ENCODE results near the gene LTK.

Gene LTK

DNA sequence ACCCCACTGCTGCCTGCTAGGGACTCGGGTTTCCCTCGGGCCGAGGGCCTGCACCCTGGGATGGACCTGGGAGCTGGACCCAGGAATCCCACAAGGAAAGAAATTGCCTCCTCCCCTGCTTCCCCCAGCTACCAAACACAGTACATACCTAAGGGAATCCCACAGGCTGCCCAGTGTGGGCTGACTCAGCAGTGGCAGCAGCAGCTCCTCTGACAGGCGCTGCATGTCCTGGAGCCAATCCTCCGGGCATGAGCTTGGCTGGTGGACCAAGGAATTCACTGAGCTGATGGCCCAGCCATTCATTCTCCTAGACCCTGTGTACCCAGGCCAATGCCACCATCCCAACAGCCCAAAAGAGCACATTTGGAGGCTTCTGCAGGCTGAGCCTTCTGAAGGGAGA is 9.5 kb upstream of the LTK start:
- DNase-seq, result no peak

DNA sequence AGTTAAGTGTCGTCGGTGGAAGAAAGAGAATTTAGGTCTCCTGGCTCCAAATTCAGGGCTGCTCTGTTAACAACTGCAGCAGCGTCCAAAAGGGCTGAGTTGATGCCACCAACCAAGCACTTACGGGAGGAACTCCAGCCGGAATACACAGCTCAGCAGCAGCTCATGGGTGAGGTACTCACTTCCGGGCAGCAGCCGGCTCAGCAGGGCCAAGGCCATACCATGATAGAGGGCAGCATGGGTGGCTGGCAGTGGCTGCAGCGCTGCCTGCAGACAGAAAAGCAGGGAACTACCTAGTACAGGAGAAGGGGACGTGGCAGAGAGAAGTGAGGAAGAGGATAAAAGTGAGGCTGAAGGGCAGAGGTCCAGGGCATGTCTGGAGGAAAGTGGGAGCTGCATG is 8.0 kb upstream of the LTK start:
- no peak for DNase-seq

DNA sequence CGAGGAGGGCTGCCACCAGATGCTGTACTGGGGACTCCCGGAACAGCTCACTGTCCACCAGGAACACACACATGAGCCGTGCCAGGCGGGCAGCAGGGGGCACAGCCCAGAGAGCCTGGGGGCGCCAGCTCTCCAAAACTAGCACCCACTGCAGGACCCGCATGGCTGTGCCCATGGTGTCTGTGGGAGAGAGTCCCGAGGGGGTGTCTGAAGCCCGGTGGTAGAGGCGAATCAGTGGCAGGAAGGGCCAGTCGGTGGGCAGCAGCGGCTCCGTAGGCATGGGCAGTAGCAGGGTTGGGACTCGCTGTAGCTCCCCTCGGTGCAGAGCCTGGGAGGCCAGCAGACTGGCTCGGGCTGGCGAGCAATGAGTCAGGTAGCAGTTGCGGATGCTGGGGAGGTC is 7.0 kb upstream of the LTK start:
- DNase-seq, result no peak

DNA sequence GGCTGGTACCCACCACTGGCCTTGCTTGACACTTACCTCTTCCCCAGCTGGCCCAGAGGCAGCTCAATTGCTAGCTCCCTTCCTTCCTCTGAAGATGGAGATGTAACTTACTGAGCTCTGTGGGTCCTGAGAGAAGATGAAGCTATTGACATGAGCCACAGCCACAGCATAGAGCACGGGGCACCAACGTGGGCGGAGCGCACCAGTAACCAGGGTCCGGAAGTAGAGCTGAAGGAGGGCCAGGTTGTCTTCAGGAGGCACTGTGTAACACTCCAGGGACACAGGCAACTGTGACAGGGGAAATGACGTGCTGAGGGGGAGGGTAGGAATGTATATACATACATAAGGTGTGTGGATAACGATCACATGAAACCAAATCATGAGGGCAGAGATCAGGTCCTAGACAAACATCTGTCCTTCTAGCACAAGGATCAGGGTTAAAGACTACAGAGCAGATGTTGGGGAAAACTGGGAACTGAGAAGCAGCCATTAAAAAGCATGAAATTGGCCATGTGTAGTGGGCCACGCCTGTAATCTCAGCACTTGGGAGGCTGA is 4.3 kb upstream of the LTK start:
- no peak for DNase-seq

DNA sequence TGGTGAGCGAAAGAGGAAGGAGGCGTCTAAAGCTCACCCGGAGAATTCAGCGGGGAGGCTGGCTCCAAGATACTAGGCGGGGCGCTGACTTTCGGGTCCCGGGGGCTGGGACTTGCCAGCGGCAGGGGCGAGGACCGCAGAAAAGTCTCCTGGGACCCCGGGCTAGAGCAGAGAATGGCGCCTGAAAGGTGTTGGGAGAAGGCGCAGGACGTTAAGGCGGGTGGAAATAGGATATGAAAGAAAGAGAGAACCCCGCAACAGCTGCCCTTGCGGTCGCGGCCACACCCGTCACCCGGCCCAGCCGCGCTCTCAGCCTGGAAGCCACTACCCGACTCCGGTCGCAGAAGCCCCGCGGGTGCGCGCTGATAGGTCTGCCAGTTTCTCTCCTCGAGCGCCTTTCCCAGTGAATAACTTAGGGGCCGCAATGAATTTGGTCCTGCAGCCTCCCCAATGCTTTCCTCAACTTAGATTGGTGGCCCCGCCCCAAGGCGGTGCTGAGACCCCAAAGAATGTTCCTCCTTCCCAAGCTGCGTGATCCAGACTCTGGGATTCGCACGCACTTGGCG is 604 bp downstream of the LTK start:
- no peak for DNase-seq

DNA sequence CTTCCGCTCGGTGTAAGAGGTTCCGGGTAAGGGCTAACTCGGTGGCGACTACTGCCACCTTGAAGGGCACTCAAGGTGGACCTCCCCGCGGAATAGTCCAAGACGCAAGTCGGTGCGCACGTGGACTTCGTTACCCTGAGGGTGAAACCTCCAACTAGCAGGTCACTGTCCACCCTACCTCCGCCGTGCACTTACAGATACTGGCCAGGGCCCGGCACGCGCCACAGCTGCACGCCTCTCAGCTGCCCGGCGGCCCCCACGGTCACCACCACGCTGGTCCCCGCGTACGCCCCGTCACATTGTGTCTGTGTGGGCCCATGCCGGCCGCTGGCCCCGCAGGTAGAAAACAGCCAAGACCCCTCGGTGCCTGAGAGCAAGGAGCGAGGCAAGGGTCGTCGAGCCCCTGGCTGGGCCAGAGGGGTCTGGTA is 1.1 kb downstream of the LTK start:
- no peak for DNase-seq

DNA sequence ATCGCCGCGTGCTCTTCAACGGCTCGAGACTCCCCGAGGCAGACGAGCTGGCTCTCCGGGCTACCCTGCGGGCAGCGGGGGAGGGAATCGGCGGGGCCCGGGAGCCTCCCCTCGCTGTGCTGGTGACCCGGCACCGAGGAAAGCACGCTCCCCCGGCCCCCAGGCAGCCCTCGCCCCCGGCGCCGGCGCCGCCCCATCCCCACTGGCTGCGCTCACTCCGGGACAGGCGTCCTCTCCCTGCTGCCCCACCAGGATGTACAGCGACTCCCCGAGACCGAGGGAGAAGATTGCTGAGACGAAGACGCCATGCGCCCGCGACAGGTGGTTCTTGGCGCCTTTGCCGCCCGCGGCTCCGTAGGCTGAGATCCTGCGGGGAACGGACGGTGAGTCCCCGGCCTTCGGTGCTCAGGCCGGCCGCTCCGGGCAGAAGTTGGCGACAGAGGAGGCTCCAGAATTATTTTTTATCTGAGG is 1.7 kb downstream of the LTK start:
- DNase-seq, result peak; percentile 24

DNA sequence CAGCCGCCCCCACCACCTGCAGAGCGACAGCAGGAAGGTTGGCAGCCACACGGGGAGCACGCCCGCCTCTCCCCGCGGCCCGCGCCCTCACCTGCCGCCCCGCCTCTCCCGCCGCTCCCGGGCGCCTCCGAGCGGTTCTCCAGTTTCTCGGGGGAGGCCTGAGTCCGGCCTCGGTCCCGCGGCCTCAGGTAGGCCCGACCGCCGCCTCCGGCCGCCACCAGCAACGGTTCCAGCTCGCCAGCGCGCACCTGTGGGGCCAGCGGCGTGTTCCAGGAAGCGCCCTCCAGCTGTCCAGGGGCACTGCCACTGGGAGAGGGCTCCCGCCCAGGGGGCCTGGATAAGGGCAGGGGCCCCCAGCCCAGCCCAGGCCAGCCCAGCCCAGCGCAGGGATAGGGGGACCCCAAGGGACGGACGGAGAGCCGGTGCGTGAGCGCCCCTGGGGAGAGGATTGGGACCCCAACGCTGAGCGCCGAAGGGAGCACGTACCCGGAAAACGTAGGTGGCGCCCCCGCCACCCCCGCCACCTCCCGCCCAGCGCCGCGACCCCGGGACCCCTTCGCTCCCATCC is 2.2 kb downstream of the LTK start:
- no peak for DNase-seq

DNA sequence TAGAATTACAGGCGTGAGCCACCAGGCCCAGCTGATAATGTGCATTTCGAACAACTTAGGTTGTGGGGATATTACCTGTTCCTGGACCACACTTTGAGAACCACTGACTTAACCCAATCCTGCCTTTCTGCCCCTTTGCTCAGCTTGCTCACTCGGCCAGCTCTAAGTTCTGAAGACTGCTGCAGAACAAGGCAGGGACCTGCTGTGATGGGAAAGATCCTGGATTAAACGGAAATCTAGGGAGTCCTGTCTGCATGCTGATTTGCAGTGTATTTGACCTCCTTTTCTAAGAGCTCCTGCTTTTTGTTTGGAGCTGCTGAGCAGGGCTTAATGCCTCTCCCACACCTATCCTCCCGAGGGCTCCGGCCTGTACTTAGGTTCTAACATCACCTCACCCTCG is 2.9 kb downstream of the LTK start:
- DNase-seq, result no peak

DNA sequence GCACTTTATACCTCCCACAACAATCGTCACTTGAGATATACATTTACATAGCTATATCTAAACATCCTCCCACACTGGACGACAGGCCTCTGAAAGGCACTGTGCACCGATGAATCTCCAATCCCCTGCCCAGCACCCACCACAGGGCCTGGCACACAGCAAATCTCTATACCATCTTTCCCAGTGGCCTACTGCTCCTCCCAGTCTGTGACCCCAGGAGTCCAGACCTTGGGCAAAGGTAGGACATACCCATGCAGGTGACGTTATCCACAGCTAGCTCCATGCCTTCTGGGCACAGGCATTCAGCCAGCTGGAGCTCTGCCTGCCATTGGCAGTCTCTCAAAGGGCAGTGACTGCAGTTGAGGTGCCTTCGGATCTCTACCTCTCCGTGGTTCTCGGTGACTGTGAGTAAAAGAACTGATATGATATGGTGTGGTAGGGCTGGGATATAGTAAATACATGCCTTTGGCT is 5.8 kb downstream of the LTK start:
- no peak for DNase-seq

DNA sequence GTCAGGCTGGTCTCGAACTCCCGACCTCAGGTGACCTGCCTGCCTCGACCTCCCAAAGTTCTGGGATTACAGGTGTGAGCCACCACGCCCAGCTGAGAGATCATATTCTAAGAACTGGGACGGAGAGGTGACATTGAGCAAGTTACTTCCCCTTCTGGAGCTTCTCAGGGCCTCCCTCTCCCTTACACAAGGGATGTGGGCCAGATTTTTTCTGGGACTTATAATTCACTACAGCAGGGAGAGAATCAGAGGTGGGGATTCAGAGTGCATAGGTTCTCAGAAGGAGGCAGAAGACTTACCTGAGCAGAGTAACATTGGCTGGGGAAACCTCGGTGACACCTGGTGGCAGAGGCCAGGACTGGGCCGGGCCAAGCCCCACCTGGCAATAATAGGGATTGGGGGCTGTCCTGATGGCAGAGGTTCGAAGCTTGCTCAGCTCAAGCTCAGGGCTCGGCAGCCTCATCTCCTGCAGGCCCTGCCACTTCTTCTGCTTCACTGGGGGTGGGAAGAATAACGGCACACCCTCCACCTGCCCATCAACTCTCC is 6.8 kb downstream of the LTK start:
- DNase-seq, result no peak

DNA sequence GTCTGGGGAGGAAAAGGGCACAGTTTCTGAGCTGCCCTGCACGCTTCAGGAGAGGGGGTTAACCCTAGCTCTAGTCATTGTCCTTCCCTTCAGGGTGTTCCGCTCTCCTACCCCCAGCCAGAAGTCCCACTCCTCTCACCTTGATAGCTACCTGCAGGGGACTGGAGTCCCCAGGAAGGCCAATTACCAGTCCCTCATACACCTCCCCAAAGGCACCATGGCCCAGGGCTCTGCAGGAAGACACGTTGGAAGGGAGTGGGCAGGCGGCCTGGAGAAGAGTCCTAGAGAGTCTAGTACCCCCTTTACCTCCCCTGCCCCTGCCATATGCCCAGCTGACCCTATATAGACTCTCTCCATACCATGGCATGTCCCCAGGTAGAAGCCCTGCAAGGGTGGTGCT is 7.9 kb downstream of the LTK start:
- no peak for DNase-seq

DNA sequence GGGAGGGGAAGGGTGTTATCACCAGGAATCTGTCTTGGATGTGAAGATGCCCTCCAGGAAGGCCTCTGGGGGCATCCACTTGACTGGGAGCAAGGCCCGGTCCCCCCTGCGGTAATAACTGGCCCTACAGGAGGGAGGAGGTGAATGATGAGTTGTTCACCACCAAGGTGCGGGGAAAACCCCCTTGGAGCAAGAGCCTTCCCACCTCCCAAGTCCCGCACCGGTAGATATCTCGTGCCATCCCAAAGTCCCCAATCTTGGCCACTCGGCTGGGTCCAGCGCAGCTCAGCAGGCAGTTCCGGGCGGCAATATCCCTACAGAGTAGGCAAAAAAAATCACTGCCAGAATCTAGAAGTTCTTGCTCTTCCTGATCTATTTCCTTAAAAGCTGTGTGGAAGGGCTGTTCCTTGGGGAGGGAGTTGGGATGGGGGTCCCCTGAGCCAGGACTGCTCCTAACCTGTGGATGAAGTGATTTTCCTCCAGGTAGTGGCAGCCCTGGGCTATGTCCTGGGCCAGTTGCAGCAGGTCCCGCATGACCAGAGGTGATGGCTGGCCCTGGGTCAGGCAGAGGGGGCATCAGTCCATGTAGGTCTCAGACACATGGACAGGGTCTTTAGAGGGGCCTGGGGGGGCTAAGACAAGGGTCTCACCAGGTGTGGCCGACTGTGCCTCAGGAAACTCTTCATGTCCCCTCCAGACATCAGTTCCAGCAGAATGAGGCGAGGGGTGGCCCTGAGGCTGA is 8.7 kb downstream of the LTK start:
- DNase-seq, result no peak

DNA sequence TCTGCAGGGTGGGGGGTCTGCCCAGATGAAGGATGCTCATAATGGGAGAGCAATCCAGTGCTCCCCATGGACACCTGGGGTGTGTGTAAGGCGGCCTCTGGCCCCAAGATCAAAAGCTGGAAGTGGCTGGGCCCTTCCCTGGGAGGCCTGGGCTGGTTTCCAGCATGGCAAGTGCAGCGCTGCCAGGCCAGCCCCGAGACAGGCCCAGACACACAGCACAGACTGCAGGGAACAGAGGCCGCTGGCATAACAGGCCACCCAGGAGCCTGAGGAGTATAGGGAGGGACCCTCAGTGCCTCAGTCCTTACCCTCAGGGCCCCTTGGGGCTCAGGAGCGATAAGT is 10.0 kb downstream of the LTK start:
- no peak for DNase-seq

DNA sequence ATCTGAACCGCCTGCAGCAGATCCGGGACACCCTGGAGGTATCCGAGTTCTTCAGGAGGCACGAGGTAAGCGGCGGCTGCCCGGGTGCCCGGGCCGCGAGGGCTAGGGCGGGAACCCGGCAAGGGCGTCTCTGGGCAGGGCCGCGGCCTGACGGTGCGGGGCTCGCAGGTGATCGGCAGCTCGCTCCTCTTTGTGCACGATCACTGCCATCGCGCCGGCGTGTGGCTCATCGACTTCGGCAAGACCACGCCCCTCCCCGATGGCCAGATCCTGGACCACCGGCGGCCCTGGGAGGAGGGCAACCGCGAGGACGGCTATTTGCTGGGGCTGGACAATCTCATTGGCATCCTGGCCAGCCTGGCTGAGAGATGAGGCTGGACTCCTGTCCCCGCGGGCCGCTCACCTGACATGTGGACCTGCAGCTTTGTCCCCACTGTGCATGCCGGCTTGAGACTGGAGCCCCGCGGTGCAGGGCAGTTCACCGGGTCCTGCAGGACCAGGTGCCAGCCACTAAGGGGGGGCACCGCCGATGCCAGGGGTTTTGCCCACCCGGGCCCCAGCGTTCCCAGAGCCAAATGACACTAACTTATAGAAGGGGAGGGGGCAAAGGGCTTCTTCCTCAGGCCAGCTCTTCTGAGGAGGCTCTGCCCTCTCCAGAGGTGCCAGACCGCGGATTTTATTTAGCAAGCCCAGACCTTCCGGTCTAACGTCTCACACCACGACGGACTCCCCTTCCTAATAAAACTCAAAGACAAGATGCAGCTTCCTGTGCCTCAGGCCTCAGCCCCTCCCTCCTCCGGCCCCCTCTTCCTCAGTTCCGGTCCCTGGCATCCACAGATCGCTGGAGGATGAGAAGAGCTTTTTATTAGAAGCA is 10.6 kb downstream of the LTK start:
- no peak for DNase-seq

DNA sequence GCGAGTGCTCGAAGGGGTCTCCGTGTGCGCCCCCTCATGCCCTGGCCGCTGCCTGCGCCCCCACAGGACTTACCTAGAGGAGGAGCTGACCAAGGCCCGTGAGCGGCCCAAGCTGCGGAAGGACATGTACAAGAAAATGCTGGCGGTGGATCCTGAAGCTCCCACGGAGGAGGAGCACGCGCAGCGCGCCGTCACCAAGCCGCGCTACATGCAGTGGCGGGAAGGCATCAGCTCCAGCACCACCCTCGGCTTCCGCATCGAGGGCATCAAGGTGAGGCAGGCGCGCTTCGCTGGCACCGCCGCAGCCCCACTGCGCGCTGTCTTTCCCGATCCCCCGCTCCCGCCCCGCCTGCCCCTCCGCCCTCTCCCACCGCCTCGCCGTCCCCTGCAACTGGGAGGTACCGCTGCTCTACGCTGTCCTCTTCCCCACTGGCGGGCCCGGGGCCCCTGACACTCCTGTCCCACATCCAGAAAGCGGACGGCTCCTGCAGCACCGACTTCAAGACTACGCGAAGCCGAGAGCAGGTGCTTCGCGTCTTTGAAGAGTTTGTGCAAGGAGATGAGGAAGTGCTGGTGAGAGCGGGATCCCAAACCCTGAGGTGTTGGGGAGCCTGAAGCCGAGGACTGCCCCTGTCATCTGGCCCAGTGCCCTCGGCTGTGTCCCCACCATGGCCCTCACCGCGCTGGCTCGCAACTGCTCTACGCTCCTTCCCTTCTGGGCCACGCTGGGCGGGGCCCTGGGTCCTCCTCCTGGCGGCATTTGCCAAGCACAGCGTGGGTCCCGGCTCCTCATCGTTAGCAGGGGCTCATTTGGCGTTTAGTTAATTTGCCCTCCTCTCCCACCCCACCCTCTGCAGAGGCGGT is 11.5 kb downstream of the LTK start:
- DNase-seq, result peak; percentile 39

DNA sequence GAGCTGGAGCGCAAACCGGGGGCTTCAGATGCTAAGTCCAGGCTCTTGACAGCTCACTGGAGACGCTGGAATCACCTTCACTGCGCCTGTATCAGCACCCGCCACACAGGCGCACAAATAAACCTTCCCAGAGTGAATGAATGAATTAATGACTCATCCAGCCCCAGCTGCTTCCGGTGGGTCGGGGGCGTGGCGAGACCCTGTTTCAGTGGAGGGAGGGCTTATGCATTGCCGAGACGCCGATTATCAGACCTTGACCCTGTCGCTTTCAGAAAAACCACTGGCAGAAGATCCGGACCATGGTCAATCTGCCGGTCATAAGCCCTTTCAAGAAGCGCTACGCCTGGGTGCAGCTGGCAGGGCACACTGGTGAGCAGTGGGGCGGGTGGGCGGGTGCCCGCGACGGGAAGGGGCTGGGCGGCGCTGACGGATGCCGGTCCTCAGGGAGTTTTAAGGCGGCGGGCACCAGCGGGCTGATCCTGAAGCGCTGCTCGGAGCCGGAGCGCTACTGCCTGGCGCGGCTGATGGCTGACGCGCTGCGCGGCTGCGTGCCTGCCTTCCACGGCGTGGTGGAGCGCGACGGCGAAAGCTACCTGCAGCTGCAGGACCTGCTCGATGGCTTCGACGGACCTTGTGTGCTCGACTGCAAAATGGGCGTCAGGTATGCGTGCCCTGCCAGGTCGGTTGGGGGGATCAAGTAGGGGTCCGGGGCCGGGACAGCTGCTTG is 12.3 kb downstream of the LTK start:
- DNase-seq, result peak; percentile 48

DNA sequence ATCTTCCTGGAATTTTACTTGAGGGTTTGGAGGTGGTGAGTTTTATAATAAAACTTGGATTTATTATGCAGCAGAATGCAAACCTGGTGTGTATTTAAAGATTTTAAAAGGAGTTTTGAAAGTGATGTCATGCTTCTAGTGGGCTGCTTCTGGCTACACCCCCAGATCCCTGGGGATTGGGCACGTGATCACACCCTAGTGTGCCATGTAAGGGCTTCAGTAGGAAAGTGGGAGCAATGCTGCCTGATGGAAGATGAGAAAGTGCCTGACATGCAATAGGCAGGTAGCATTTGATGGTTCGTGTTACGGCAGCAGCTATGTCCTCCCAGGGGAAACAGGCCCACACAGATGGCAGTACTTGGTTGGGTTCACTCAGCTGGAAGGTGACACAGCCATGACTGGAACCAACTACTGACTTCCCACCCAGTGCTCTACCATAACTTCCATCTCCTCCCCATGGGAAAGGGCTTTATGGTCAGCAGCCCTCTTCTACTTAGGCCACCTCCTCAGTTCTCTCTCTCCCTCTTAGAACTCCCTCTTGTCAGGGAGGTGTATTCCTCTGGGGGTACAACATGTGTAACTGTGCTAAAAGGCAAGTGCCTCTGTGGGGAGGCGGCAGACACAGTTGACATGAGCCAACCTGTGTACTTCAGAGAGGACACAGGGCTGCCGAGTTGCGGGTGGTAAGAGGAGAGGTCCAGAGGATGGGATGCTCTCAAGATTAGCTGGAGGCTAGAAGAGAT is 14.3 kb downstream of the LTK start:
- DNase-seq, result no peak

DNA sequence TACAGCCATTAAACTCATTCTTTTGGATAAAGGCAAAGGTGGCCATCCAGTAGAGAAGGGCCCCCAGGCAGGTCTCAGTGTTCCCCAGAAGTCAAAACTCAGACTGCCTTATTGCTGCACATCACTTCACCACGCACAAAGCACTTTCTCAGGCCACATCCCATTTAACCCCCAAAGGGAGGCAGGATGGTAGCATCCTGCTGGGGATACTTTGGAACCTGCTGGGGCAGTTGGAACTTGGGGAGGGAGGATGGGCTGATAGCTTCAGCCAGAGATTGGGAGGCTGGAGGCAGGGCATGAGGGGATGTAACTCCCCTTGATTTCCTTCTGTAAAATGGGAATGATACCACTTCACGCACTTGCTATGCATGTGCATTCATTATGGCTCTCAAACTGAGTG is 15.0 kb downstream of the LTK start:
- no peak for DNase-seq
